CD4-positive, alpha-beta T cell treated with Interleukin-1 beta for 1 hour (primary cell): ENCODE measurements around the gene CTNNA2.

ENCODE experiments used
- DNase-seq, 2 donors: peaks; one replicate each; pipeline ENCODE4 v3.0.0-alpha.2; 2020 to 2022

The CTNNA2 gene

GRCh38 chr2:79936715-79937114, 423.9 kb downstream of the CTNNA2 start:
- DNase-seq: no peak

- no peak for DNase-seq
These were observed 425.8 kb downstream of the CTNNA2 start for GRCh38 chr2:79938648-79939047.

- DNase-seq: no peak
These were observed 427.5 kb downstream of the CTNNA2 start for GRCh38 chr2:79940364-79940763.

- DNase-seq: no peak
These were observed 428.3 kb downstream of the CTNNA2 start for GRCh38 chr2:79941179-79941578.

- DNase-seq: no peak
These were observed 431.4 kb downstream of the CTNNA2 start for GRCh38 chr2:79944205-79944604.

- DNase-seq: no peak
These were observed 433.0 kb downstream of the CTNNA2 start for GRCh38 chr2:79945653-79946445.

GRCh38 chr2:79947751-79948150, 434.9 kb downstream of the CTNNA2 start:
- no peak for DNase-seq

GRCh38 chr2:79950526-79950925, 437.7 kb downstream of the CTNNA2 start:
- no peak for DNase-seq

GRCh38 chr2:79952616-79953015, 439.8 kb downstream of the CTNNA2 start:
- DNase-seq: no peak

- DNase-seq: no peak
These were observed 447.2 kb downstream of the CTNNA2 start for GRCh38 chr2:79960035-79960434.

GRCh38 chr2:79960519-79960918, 447.7 kb downstream of the CTNNA2 start:
- no peak for DNase-seq

GRCh38 chr2:79964966-79965365, 452.1 kb downstream of the CTNNA2 start:
- DNase-seq: no peak

GRCh38 chr2:79966369-79966768, 453.5 kb downstream of the CTNNA2 start:
- no peak for DNase-seq

- DNase-seq: no peak
These were observed 454.0 kb downstream of the CTNNA2 start for GRCh38 chr2:79966882-79967281.

GRCh38 chr2:79971807-79972206, 459.0 kb downstream of the CTNNA2 start:
- no peak for DNase-seq

GRCh38 chr2:79972661-79973060, 459.8 kb downstream of the CTNNA2 start:
- DNase-seq: no peak

GRCh38 chr2:79975791-79976565, 463.1 kb downstream of the CTNNA2 start:
- DNase-seq: no peak

- DNase-seq: no peak
These were observed 464.9 kb downstream of the CTNNA2 start for GRCh38 chr2:79977792-79978191.

GRCh38 chr2:79980116-79980515, 467.3 kb downstream of the CTNNA2 start:
- DNase-seq: no peak

GRCh38 chr2:79980816-79981215, 468.0 kb downstream of the CTNNA2 start:
- DNase-seq: no peak

GRCh38 chr2:79981316-79981715, 468.5 kb downstream of the CTNNA2 start:
- DNase-seq: no peak

- no peak for DNase-seq
These were observed 469.6 kb downstream of the CTNNA2 start for GRCh38 chr2:79982445-79982844.

GRCh38 chr2:79984476-79984875, 471.6 kb downstream of the CTNNA2 start:
- no peak for DNase-seq

GRCh38 chr2:79985145-79985544, 472.3 kb downstream of the CTNNA2 start:
- no peak for DNase-seq
